GM18909 (cell line): Measurements from ENCODE around the gene L3MBTL4.

Source experiments
- ATAC-seq: cut with Tn5 transposase; IDR thresholded peaks from one replicate; pipeline ENCODE4 v1.9.1; 2021; ENCODE audit warnings: mild to moderate bottlenecking; ENCODE audit not compliant: unreplicated experiment, poor library complexity

Gene L3MBTL4

DNA sequence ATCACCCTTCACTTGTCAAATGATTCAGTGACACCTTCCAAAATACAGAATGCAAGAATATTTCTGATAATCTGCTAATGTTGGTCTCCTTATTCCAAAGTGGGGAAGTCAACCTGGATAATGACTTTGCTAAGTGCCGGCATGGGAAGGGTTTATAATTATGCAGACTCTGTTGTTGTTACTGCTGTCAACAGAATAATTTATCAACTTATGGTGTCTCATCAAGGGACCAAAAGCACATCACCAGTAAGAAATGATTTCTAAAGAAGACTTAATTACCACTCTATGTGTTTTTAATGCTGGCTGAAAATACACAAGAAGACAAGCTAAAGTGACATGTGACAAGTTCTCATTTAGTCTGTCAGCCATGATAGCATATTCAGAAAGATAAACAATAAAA is 403.8 kb downstream of the L3MBTL4 start:
- no peak for ATAC-seq

DNA sequence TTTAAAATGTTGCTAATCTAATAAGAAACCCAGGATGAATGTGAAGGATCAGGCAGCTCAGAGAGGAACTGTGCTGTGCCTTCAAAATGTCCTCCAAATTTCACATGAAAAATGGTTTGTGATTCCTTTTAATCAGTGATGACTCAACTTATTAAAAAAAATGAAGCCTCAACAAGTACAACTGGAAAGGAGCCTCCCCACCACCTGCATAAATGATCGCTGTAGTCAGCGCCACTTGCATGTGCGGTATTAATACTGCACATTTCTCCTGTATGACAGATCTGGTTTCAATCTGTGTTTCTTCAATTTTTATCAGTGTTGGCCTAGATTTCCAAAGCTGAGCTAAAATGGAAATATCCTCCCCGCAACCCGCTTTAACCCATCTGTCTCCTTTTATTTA is 404.4 kb downstream of the L3MBTL4 start:
- no peak for ATAC-seq

- no peak for ATAC-seq
Observed at GRCh38 chr18:6009756-6010155, 405.0 kb downstream of the L3MBTL4 start.

GRCh38 chr18:6004683-6005082 is 410.0 kb downstream of the L3MBTL4 start:
- peak; percentile 99 for ATAC-seq

DNA sequence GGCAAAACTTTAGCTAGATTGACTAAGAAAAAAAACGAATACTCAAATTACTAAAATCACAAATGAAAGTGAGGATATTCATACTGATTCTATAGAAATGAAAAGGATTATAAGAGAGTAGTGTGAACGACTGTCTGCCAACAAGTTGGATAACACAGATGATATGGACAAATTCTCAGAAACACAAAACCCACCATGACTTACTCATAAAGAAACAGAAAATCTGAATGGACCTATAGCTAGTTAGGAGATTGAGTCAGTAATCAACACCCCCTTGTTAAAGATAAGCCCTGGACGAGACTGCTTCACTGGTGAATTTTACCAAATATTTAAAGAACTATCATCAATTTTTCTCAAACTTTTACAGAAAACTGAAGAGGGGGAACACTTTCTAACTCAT is 410.6 kb downstream of the L3MBTL4 start:
- peak; percentile 74 for ATAC-seq

DNA sequence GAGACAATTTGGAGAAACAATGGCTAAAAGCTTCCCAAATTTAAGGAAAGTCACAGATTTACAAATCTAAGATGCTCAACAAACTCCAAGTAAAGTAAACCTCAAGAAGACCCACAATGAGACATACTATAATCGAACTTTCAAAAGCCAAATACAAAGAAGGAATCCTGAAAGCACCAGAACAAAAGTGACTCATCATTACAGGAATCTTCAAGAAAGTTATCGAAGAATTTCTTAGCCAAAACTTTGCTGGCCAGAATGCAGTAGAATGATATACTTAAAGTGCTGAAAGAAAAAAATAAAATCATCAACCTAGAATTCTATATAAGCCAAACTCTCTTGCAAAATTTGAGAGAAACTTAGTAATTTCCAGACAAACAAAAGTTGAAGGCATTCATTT is 412.8 kb downstream of the L3MBTL4 start:
- ATAC-seq: no peak

- ATAC-seq: peak; percentile 98
Observed at GRCh38 chr18:5998907-5999306, 415.8 kb downstream of the L3MBTL4 start.

DNA sequence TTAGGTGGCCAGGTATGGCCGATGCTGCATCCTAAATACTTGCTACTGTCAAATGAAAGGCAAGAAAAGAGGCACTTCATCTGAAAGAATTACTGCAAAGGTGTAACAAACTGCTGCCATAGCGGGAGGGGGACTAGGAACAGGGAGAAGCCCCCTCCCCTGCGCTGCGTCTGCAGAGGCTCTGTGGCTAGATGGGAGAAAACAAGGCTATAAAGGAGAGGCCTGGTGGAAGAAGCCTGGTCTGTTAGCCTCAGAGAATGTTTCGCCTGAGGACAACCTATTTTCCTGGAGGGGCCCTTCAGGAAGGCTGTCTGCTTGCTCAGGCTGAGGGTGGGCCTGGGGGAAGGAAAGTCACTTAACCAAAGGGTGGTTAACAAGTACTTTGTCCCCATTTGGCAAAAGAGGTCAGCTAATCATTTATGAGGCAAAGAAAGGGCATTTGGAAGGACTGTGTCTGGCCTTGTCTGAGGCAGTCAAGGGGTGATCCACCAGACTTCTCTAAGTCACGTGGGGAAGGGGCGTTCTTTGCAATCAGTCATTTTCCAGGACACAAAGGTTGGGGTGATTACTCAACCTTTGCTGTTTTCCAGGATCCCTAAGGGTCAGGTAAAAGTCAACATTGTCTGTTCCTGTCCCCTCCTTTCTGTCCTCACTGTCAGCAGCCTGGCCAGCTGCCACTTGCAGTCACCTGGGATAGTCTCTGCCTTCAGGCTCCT is 416.4 kb downstream of the L3MBTL4 start:
- peak; percentile 36 for ATAC-seq

DNA sequence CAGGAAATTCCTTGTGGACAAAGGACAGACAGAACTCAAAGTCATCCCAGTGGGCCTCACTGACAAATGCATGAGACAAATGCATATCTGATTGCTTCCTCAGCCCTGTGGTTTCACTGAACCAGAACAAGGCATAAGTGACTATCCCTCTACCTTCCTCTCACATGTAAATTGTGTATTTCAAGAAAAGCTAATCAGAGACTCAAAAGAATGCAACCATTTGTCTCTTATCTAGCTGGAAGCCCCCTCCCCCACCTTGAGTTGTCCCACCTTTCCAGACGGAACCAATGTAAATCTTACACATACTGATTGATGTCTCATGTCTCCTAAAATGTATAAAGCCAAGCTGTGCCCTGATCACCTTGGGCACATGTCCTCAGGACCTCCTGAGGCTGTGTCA is 417.4 kb downstream of the L3MBTL4 start:
- ATAC-seq: no peak

- no peak for ATAC-seq
Observed at GRCh38 chr18:5995626-5996025, 419.1 kb downstream of the L3MBTL4 start.

- no peak for ATAC-seq
Observed at GRCh38 chr18:5993938-5994337, 420.8 kb downstream of the L3MBTL4 start.

DNA sequence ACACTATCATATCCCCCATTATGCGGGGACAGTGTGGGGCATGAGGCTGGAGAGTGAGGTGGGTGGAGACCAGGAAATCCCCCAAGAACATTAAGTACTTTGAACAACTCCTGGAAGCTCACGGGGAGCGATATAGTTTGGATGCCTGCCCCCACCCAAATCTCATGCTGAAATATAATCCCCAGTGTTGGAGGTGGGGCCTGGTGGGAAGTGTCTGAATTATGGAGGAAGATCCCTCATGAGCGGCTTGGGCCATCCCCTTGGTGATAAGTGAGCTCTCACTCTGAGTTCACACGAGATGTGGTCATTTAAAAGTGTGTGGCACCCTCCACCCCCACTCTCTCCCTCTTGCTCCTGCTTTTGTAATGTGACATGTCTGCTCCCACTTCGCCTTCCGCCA is 422.3 kb downstream of the L3MBTL4 start:
- no peak for ATAC-seq

- ATAC-seq: no peak
Observed at GRCh38 chr18:5987249-5987648, 427.5 kb downstream of the L3MBTL4 start.

DNA sequence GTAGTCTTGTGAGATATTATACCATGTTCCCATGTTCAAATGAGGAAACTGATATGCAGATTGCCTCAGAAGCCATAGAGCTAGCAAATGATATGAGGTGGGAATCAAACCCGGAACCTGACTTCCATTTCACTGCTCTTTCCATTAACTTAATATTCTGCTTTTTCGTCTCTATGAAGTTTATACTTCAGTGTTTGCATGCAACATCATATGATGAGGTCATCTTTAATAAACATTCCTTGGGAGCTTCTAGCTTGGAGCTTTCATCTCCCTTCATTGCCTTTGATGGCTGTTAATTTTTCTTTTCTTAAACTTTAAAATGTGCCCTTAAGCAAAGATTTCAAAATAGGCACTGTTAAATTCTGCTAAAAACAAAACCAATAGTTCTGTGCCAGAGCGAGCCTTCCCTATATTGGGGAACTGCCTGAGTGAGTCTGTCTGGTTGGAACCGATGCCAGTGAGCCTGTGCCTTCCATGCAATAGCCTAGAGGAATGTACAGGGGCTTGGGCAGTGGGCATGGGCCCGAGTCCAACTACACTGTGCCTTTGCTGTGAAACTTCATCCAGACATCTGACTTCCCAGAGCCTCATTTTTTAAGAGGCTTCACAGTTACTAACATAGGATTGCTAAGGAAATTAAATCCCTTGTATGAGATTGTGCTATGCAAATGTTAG is 428.3 kb downstream of the L3MBTL4 start:
- ATAC-seq: no peak

GRCh38 chr18:5984245-5984644 is 430.5 kb downstream of the L3MBTL4 start:
- ATAC-seq: no peak

- no peak for ATAC-seq
Observed at GRCh38 chr18:5983488-5983887, 431.2 kb downstream of the L3MBTL4 start.

DNA sequence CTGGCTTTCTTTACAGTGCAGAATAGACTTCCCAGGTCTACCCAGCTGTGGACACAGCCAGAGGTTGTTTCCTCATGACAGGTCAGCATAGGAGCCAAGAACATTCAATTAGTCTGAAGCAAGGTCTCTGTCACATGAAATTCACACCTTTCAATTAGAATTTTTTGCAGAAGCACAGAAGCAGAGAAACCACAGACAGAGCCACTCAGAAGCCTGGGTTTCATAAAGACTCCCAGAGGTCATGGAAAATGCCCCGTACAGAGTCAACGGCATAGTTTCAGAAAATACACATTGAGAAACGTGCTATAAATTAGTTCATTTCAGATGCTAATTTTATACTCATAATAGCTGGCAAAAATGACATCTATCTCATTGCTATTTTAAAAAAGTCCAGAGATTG is 432.4 kb downstream of the L3MBTL4 start:
- ATAC-seq: peak; percentile 59

DNA sequence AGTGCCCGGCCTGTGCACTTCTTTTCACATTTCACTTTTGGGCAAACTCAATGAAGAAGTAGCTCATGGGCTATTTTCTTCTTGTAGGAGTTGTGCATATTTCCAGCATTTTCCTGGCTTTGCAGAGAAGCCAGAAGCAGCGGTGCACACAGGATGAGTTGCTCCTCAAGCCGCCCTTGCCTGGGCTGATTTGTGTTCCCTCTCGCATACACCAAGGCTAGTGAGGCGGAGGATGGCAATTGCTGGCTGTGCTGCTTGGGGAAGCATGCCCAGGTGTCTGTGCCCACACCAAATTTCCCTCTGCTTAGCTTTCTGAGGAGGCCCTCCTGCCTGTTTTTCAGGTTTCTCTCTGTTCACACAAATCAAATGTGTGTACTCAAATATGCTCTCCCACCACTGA is 434.0 kb downstream of the L3MBTL4 start:
- ATAC-seq: no peak

DNA sequence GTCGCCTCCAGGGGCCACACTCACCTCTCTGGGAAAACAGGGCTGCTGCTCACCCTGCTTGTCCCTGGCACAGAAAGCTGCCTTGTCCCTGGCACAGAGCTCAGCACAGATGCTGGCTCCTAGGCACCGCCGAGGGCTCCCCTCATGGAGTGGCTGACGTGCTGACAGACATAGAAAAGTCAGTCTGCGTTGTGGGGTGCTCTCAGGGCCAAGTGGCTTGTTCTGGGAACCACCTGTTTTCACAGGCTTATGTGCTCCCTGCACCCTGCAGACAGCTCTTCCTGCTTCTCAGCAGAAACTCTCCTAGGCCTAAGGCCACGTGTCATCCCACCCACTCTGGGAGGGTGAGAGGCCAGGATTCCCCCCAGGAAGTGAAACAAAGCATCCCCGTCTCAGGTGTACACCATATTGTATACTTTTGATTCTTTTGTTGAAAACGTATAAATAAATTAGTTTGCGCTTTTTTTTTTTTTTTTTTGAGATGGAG is 434.7 kb downstream of the L3MBTL4 start:
- peak; percentile 71 for ATAC-seq

DNA sequence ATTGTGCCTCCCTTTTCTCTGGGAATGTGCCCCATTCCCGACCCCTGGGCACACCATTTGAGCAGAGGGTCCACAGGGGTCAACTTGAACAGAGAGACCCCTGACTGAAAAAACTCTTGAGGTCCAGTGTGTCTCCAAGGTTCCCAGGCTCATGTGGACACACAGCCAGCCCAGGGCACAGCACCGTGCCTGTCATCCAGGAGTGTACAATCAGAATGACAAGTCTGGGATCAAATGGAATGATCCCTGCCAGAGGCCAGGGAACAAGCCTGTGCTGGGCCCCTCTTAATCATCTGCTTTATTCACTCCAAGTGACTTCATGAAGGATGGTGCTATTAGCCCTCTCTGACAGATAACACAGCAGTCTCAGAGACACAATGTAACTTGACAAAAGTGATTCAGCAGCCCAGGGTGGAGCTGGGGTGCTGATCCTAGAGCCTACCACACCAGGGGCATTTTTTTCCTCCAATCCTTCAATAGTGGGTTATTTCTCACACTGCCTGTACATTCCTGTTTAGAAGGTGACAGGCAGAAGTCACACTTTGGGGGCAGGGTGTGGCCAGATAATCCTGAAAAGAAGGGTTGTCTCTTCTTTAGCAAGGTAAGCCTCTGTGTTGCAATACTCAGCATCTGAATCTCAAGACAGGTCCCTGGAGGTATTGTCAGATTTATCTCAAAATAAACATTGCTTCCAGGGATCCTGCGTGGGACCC is 435.4 kb downstream of the L3MBTL4 start:
- ATAC-seq: no peak

- ATAC-seq: no peak
Observed at GRCh38 chr18:5977022-5977421, 437.7 kb downstream of the L3MBTL4 start.
